Stimulated activated CD4-positive, alpha-beta T cell treated with anti-CD3 and anti-CD28 coated beads, Interleukin-12 subunit alpha, Interleukin-12 subunit beta, amount 100 ng/mL, for 48 hours (primary cell): ENCODE results near the gene KIDINS220.
"Not testable (repeated sequence)": the region's sequence is repeated elsewhere in the genome, so short reads cannot be mapped to it uniquely, and the experiment has no call there.

Experiments
- DNase-seq, 3 donors: peaks; one replicate each; pipeline ENCODE4 v3.0.0-alpha.2; 2020; ENCODE audit warnings: low read depth in 2 of 3, low spot score in 1 of 3

The KIDINS220 gene

GRCh38 chr2:8754106-8754776 lies 83.2 kb downstream of the KIDINS220 start:
- no peak for DNase-seq

- no peak for DNase-seq
Observed at GRCh38 chr2:8753609-8754008, 83.8 kb downstream of the KIDINS220 start.

GRCh38 chr2:8752385-8752784 lies 85.0 kb downstream of the KIDINS220 start:
- DNase-seq, result no peak

- no peak for DNase-seq
Observed at GRCh38 chr2:8750221-8750620, 87.2 kb downstream of the KIDINS220 start.

GRCh38 chr2:8743261-8743660 lies 94.2 kb downstream of the KIDINS220 start:
- no peak for DNase-seq

GRCh38 chr2:8740136-8740535 lies 97.3 kb downstream of the KIDINS220 start:
- DNase-seq, result no peak

- no peak for DNase-seq
Observed at GRCh38 chr2:8737571-8738175, 99.7 kb downstream of the KIDINS220 start.

GRCh38 chr2:8732601-8733000 lies 104.8 kb downstream of the KIDINS220 start:
- DNase-seq, result no peak

- no peak for DNase-seq
Observed at GRCh38 chr2:8729939-8730338, 107.5 kb downstream of the KIDINS220 start.

GRCh38 chr2:8729101-8729500 lies 108.3 kb downstream of the KIDINS220 start:
- not testable (repeated sequence) for DNase-seq

GRCh38 chr2:8728305-8729015 lies 109.0 kb downstream of the KIDINS220 start:
- no peak for DNase-seq

GRCh38 chr2:8725838-8726237 lies 111.6 kb downstream of the KIDINS220 start:
- DNase-seq, result no peak

GRCh38 chr2:8722986-8723385 lies 114.4 kb downstream of the KIDINS220 start:
- DNase-seq, result no peak

- DNase-seq, result no peak
Observed at GRCh38 chr2:8721410-8721809, 116.0 kb downstream of the KIDINS220 start.

GRCh38 chr2:8720741-8721140 lies 116.7 kb downstream of the KIDINS220 start:
- no peak for DNase-seq

GRCh38 chr2:8719528-8719927 lies 117.9 kb downstream of the KIDINS220 start:
- no peak for DNase-seq

GRCh38 chr2:8714971-8715370 lies 122.4 kb downstream of the KIDINS220 start:
- DNase-seq, result no peak

- DNase-seq, result no peak
Observed at GRCh38 chr2:8714283-8714682, 123.1 kb downstream of the KIDINS220 start.

- DNase-seq, result no peak
Observed at GRCh38 chr2:8710951-8711350, 126.5 kb downstream of the KIDINS220 start.

- no peak for DNase-seq
Observed at GRCh38 chr2:8709611-8710010, 127.8 kb downstream of the KIDINS220 start.

- no peak for DNase-seq
Observed at GRCh38 chr2:8704906-8705305, 132.5 kb downstream of the KIDINS220 start.

- no peak for DNase-seq
Observed at GRCh38 chr2:8701681-8702379, 135.6 kb downstream of the KIDINS220 start.
